IPS-20b (cell line): ENCODE measurements around the gene OTULINL.

Experiments
- H3K27ac ChIP-seq: one replicate; pipeline ENCODE4 v1.5.1; 2013; ENCODE audit warnings: low read length
- H3K27me3 ChIP-seq: 2 replicates; pipeline ENCODE4 v1.6.1; 2013; ENCODE audit warnings: mild to moderate bottlenecking, low read length, inconsistent platforms; ENCODE audit not compliant: insufficient read depth
- H3K36me3 ChIP-seq: 2 replicates; pipeline ENCODE4 v1.6.1; 2013; ENCODE audit warnings: low read depth, mild to moderate bottlenecking, inconsistent platforms, low read length, moderate library complexity; ENCODE audit not compliant: insufficient read depth
- H3K4me1 ChIP-seq: 2 replicates; pipeline ENCODE4 v1.6.1; 2013; ENCODE audit warnings: mild to moderate bottlenecking, control low read depth, inconsistent platforms, low read length, moderate library complexity; ENCODE audit not compliant: insufficient read depth
- H3K4me3 ChIP-seq: 2 replicates; pipeline ENCODE4 v1.5.1; 2013; ENCODE audit warnings: mild to moderate bottlenecking, low read length, inconsistent platforms
- H3K9ac ChIP-seq: 2 replicates; pipeline ENCODE4 v1.6.1; 2013; ENCODE audit warnings: low read depth, mild to moderate bottlenecking, inconsistent platforms, low read length, moderate library complexity
- H3K9me3 ChIP-seq: 2 replicates; pipeline ENCODE4 v1.6.1; 2013; ENCODE audit warnings: mild to moderate bottlenecking, low read depth, low read length, inconsistent platforms; ENCODE audit not compliant: insufficient read depth

The OTULINL gene

DNA sequence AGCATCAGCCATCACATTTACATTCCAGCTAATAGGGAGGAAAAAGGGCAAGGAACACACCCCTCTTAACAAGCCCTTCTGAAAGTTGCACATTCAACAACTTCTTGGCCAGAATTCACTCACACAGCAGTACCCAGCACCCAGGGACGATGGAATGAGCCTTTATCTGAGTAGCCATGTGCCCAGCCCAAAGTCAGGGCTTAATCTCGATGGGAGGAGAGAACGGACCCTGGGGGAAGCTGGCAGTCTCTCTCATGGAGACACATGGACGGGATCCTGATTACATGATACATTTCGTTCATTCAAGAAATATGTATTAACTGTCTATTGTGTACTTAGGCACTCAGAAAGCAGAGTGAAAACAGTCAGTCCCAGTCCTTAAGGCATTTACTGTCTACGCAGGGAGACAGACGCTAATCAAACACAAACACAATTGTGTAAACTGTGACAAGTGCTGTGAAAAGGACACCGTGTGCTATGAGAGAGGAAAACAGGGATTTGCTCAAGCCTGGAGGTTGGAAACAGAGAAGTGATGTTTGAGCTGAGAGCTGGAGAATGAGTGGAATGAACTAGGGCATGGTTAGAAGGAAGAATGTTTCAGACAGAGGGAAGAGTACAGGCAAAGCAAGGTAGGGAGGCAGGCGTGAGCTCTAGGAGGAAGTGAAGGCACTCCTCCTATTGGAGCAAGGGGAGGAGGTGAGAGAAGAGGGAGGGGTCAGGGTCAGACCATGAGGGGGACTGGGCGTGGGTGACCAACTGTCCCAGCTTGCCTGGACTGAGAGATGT lies 7.4 kb downstream of the OTULINL start:
- H3K36me3 ChIP-seq = no peaks in the 10 kb centered on the region
- H3K27me3 ChIP-seq = no peaks in the 10 kb centered on the region
- no peak overlapping the region for H3K4me3 ChIP-seq
- H3K27ac ChIP-seq = no peak overlapping the region
- no peaks in the 10 kb centered on the region for H3K9me3 ChIP-seq
- no peak overlapping the region for H3K9ac ChIP-seq
- H3K4me1 ChIP-seq = no peaks in the 10 kb centered on the region

DNA sequence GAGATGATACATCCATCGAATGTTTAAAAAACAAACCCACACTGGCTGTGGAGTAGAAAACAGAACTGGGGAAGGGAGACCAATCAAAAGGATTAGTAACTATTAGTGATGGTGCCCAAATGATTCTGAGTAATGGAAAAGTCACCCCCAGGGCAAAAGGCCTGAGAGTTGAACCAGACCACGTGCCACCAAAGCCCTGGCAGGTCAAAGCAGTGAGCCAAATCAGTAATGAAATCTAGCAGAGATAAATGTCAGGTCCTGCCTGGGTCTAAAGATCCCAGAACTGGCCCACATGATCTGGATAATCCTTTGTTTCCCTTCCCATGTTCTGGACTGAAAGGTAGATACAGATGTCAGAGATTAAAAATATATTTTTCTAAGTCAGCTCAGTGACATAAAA lies 9.4 kb downstream of the OTULINL start:
- no peaks in the 10 kb centered on the region for H3K27me3 ChIP-seq
- no peak overlapping the region for H3K27ac ChIP-seq
- H3K4me3 ChIP-seq = no peak overlapping the region
- no peak overlapping the region for H3K9ac ChIP-seq
- no peaks in the 10 kb centered on the region for H3K4me1 ChIP-seq
- H3K9me3 ChIP-seq = no peaks in the 10 kb centered on the region
- H3K36me3 ChIP-seq = no peaks in the 10 kb centered on the region

DNA sequence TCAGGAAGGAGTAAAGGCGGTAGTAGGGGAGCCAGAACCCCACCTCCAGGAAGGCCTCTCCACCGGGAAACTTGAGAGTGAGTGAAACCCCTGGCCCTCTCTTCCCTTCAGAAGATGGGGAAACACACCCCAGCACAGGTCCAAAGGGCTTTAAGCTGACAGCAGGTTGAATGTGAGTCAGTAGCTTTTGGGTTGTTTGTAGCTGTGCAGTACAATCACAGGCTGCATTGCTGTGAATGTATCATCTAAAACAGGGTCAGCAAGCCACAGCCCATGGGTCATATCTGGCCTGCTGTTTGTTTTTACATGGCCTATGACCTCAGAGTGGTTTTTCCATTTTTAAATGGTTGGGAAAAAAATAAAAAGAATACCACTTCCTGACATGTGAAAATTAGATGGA lies 10.0 kb downstream of the OTULINL start:
- H3K4me3 ChIP-seq = no peak overlapping the region
- no peaks in the 10 kb centered on the region for H3K27me3 ChIP-seq
- H3K27ac ChIP-seq = no peak overlapping the region

DNA sequence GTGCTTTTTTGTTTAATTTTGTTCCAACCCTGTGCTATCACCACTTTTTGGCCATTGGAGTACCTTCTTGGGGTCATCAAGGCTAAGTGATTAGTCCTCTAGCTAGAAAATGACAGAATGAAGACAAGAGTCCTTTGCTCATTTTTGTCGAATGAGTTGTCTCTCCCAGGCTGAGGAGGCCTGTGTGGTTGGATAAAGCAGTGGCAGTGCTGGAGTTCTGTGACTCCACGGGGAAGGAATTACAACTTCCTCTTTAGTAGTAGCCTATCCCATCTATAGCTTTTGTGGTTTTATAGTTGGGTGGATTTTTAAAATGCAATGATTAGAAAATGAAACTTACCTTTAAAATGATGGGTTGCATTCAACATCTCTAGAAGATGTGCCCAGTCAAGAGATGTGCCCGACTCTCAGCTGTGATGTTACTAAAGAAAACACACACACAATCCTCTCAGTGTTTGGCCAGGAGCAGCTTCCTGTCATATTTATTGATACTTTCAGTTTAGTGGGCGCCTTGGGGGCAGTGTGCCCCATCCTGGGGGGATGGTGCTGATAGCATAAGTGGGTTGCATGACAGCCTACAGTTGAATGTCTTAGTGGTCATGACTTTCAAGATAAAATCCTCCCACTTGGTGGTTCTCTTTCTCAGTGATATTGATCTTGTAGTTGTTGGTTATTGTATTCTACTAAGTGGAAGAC lies 11.9 kb downstream of the OTULINL start:
- Histone ChIP-seq H3K9me3 (no peaks in the 10 kb centered on the region), H3K4me3 (no peak overlapping the region), H3K9ac (no peak overlapping the region), H3K36me3 (no peaks in the 10 kb centered on the region), H3K4me1 (no peaks in the 10 kb centered on the region), H3K27ac (no peak overlapping the region), H3K27me3 (no peaks in the 10 kb centered on the region)

More for the DNA sequence above, 10.0 kb downstream of the OTULINL start:
- no peaks in the 10 kb centered on the region for H3K36me3 ChIP-seq
- H3K9ac ChIP-seq = no peak overlapping the region
- H3K9me3 ChIP-seq = no peaks in the 10 kb centered on the region
- no peaks in the 10 kb centered on the region for H3K4me1 ChIP-seq

DNA sequence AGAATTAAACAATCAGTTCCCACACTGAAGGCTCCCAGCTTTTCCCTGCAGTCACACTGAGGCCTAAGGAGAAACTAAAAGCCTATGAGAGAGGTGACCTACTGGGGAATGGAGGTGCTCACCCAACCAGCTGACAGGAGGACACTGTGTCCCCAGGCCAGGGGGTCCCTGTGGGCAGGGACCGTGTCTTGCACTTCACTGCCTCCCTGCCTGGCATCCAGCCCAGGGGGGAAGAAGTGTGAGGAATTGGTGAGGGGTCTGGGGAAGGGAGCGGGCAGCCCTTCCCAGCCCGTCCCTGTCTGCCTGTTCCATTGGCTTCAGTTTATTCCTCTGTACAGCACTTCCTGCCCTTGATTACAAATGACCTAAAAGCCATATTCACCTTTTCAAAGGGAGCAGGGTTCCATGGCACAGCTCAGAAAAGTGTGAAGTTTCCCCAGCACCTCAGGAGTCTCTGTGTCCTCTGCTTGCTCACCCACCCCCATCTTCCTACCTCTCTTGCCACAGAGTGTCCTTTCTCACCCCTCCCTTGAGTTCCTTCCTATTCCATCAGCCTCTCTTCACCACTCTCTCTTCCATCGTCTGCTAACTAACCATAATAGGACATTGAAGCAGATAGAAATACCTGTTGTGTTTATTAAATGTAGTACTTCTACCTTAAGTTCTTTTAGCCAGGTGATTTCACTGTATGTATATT lies 12.9 kb downstream of the OTULINL start:
- Histone ChIP-seq H3K4me3 (no peak overlapping the region), H3K36me3 (no peaks in the 10 kb centered on the region), H3K27me3 (no peaks in the 10 kb centered on the region), H3K4me1 (no peaks in the 10 kb centered on the region), H3K27ac (no peak overlapping the region), H3K9me3 (no peaks in the 10 kb centered on the region), H3K9ac (no peak overlapping the region)

GRCh38 chr5:14595189-14595588 lies 13.6 kb downstream of the OTULINL start:
- no peaks in the 10 kb centered on the region for H3K27me3 ChIP-seq
- H3K4me1 ChIP-seq = no peaks in the 10 kb centered on the region
- H3K27ac ChIP-seq = no peak overlapping the region
- no peaks in the 10 kb centered on the region for H3K9me3 ChIP-seq
- H3K4me3 ChIP-seq = no peak overlapping the region
- H3K36me3 ChIP-seq = no peaks in the 10 kb centered on the region
- H3K9ac ChIP-seq = no peak overlapping the region

- Histone ChIP-seq H3K9me3 (no peaks in the 10 kb centered on the region), H3K4me3 (no peak overlapping the region), H3K27me3 (no peaks in the 10 kb centered on the region), H3K9ac (no peak overlapping the region), H3K36me3 (no peaks in the 10 kb centered on the region), H3K4me1 (no peaks in the 10 kb centered on the region), H3K27ac (no peak overlapping the region)
Observed at GRCh38 chr5:14595891-14596290, 14.3 kb downstream of the OTULINL start.

GRCh38 chr5:14597080-14597479 lies 15.5 kb downstream of the OTULINL start:
- Histone ChIP-seq H3K4me3 (no peak overlapping the region), H3K27ac (no peak overlapping the region), H3K9me3 (no peaks in the 10 kb centered on the region), H3K27me3 (no peaks in the 10 kb centered on the region), H3K36me3 (no peaks in the 10 kb centered on the region), H3K4me1 (no peaks in the 10 kb centered on the region), H3K9ac (no peak overlapping the region)

DNA sequence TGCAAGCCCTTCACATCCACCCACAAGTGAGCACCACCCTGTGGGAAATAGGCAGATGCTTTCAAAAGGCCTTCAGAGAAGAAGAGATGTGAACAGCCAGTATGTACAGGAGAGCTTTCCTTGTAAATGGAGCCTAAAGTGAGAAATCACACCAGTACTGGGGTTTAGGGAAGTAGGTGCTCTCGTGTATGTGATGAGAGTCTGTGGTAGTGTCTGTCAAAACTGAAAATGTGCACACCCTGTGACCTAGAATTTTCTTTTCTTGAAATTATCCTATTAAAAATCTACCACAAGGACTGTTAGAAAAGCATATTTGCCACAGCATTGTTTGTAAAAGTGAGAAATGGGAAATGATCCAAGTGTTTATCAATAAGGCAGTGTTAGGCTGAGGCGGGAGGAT lies 16.6 kb downstream of the OTULINL start:
- Histone ChIP-seq H3K36me3 (no peaks in the 10 kb centered on the region), H3K4me1 (no peaks in the 10 kb centered on the region), H3K27me3 (no peaks in the 10 kb centered on the region), H3K4me3 (no peak overlapping the region), H3K9me3 (no peaks in the 10 kb centered on the region), H3K9ac (no peak overlapping the region), H3K27ac (no peak overlapping the region)

- Histone ChIP-seq H3K36me3 (no peaks in the 10 kb centered on the region), H3K9me3 (no peaks in the 10 kb centered on the region), H3K27me3 (no peaks in the 10 kb centered on the region), H3K9ac (no peak overlapping the region), H3K4me3 (no peak overlapping the region), H3K4me1 (no peaks in the 10 kb centered on the region), H3K27ac (no peak overlapping the region)
Observed at GRCh38 chr5:14599476-14600127, 18.0 kb downstream of the OTULINL start.

DNA sequence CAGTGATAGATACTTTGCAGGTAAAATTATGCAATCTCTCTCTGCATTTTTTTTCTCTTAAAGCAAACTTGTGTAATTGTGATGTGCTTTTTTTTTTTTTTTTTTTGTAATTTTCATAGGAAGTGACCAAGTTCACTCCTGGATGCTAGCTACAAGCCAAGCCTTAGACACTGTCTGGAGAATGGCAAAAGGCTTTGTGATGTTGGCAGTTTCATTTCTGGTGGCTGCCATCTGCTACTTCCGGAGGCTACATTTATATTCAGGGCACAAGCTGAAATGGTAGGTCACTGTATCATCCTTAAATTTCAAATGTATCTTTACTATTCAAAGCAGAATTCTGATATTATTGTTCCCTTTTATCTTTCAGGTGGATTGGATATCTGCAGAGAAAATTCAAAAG lies 19.3 kb downstream of the OTULINL start:
- Histone ChIP-seq H3K4me1 (no peaks in the 10 kb centered on the region), H3K36me3 (no peaks in the 10 kb centered on the region), H3K27me3 (no peaks in the 10 kb centered on the region), H3K4me3 (no peak overlapping the region), H3K9me3 (no peaks in the 10 kb centered on the region), H3K9ac (no peak overlapping the region), H3K27ac (no peak overlapping the region)
